H1 (cell line): ENCODE results near the gene IFNGR1. TPM values are rescaled to one million over a fixed set of nuclear protein-coding genes. Genes with fewer than 3 reads are reported as not detected.

ENCODE experiments used
- CTCF ChIA-PET: fragments of 300-600 bp; sonication (Branson Sonifier 250); formaldehyde crosslinking; loops from one replicate; lab custom pipeline; 2021; ENCODE audit not compliant: partially characterized antibody; lab: Charles Lee
- POLR2A ChIA-PET: fragments of 300-600 bp; sonication (Branson Sonifier 250); formaldehyde crosslinking; loops from one replicate; lab custom pipeline; 2021; ENCODE audit warnings: inconsistent platforms; ENCODE audit not compliant: partially characterized antibody; lab: Charles Lee
- DNase-seq, 2 experiments: peaks; one replicate each; pipeline versions ENCODE4 v3.0.0 to v3.0.0-alpha.2; 2010 to 2022; ENCODE audit warnings: low spot score in 2 of 2, low read depth in 1 of 2, mixed read lengths in 1 of 2
- FAIRE-seq: peaks from 2 replicates; lab custom pipeline; 2011; peaks lifted over from hg19 to GRCh38; lab: Jason Lieb, UNC
- H2AFZ ChIP-seq: 2 replicates; pipeline ENCODE4 v1.8.1; 2012; ENCODE audit warnings: low read length, inconsistent platforms
- H2AK5ac ChIP-seq: 2 replicates; pipeline ENCODE4 v1.6.1; 2013; ENCODE audit warnings: low read depth, low read length
- H2BK120ac ChIP-seq: replicated peaks from 2 replicates; pipeline ENCODE3; 2013; ENCODE audit warnings: low read depth, low read length, inconsistent platforms
- H2BK12ac ChIP-seq: 2 replicates; pipeline ENCODE4 v1.6.1; 2013; ENCODE audit warnings: low read depth, low read length
- H2BK15ac ChIP-seq: 2 replicates; pipeline ENCODE4 v1.6.1; 2013; ENCODE audit warnings: low read length
- H2BK20ac ChIP-seq: 2 replicates; pipeline ENCODE4 v1.6.1; 2013; ENCODE audit warnings: low read length
- H2BK5ac ChIP-seq: 2 replicates; pipeline ENCODE4 v1.6.1; 2013; ENCODE audit warnings: low read depth, low read length
- H3K14ac ChIP-seq: 2 replicates; pipeline ENCODE4 v1.6.1; 2013; ENCODE audit warnings: inconsistent platforms; ENCODE audit not compliant: insufficient read length
- H3K18ac ChIP-seq: 2 replicates; pipeline ENCODE4 v1.6.1; 2013; ENCODE audit warnings: low read length; ENCODE audit errors: extremely low read depth
- H3K23ac ChIP-seq: 2 replicates; pipeline ENCODE4 v1.6.1; 2013; ENCODE audit warnings: inconsistent platforms; ENCODE audit not compliant: insufficient read length
- H3K23me2 ChIP-seq: 2 replicates; pipeline ENCODE4 v1.6.1; 2013; ENCODE audit warnings: low read depth, low read length
- H3K27ac ChIP-seq: 2 replicates; pipeline ENCODE4 v1.6.1; 2011; ENCODE audit warnings: low read depth, low read length, inconsistent platforms
- H3K27me3 ChIP-seq, 4 experiments: replicated peaks in 1 of 4; 1 replicate in 1 of 4; 2 replicates in 3 of 4; pipeline versions ENCODE4 v1.6.1 to v1.8.1; 2011 to 2013; ENCODE audit warnings: low read length in 3 of 4, mild to moderate bottlenecking in 3 of 4, inconsistent platforms in 2 of 4, mixed read lengths in 2 of 4, moderate library complexity in 1 of 4; ENCODE audit not compliant: control insufficient read depth in 3 of 4, insufficient read depth in 3 of 4; ENCODE audit errors: extremely low read depth in 1 of 4
- H3K36me3 ChIP-seq, 4 experiments: 2 replicates each; pipeline versions ENCODE4 v1.6.1 to v1.8.1; 2011 to 2013; ENCODE audit warnings: mild to moderate bottlenecking in 4 of 4, low read length in 3 of 4, moderate library complexity in 2 of 4, control low read depth in 1 of 4, inconsistent platforms in 1 of 4; ENCODE audit not compliant: insufficient read depth in 4 of 4, control insufficient read depth in 2 of 4
- H3K4ac ChIP-seq: replicated peaks from 2 replicates; pipeline ENCODE3; 2013; ENCODE audit warnings: low read length, low read depth, mixed read lengths, inconsistent platforms; ENCODE audit not compliant: insufficient read length
- H3K4me1 ChIP-seq, 4 experiments: replicated peaks in 1 of 4; 1 replicate in 1 of 4; 2 replicates in 3 of 4; pipeline versions ENCODE4 v1.6.1 to v1.8.1; 2011 to 2013; ENCODE audit warnings: low read length in 3 of 4, inconsistent platforms in 2 of 4, mixed read lengths in 1 of 4; ENCODE audit not compliant: insufficient read depth in 4 of 4, control insufficient read depth in 3 of 4
- H3K4me2 ChIP-seq, 2 experiments: 2 replicates each; pipeline versions ENCODE4 v1.6.1 to v1.8.1; 2011 to 2013; ENCODE audit warnings: low read depth in 2 of 2, low read length in 2 of 2, control low read depth in 1 of 2, inconsistent platforms in 1 of 2, mild to moderate bottlenecking in 1 of 2; ENCODE audit not compliant: insufficient read depth in 1 of 2
- H3K4me3 ChIP-seq, 4 experiments: fragments of 200-600, 300-600 bp in 1 of 4; sonication (generic), shearing (Covaris generic), sonication (Bioruptor Twin) in 1 of 4; 2 replicates each; pipeline versions ENCODE4 v1.5.1 to v1.8.1; 2011 to 2016; ENCODE audit warnings: low read length in 4 of 4, low read depth in 3 of 4, control low read depth in 2 of 4, inconsistent platforms in 2 of 4, mild to moderate bottlenecking in 2 of 4, mixed read lengths in 1 of 4, moderate library complexity in 1 of 4; ENCODE audit not compliant: insufficient read depth in 2 of 4; ENCODE audit errors: extremely low read depth in 1 of 4
- H3K56ac ChIP-seq: replicated peaks from 2 replicates; pipeline ENCODE3; 2013; ENCODE audit warnings: low read depth, mild to moderate bottlenecking, mixed read lengths, low read length, inconsistent platforms; ENCODE audit not compliant: insufficient read length
- H3K79me1 ChIP-seq: 2 replicates; pipeline ENCODE4 v1.6.1; 2013; ENCODE audit warnings: low read depth, low read length, control low read depth
- H3K79me2 ChIP-seq, 2 experiments: 2 replicates each; pipeline versions ENCODE4 v1.6.1 to v1.8.1; 2012 to 2013; ENCODE audit warnings: low read length in 2 of 2, mild to moderate bottlenecking in 2 of 2, inconsistent platforms in 1 of 2; ENCODE audit not compliant: insufficient read depth in 2 of 2, control insufficient read depth in 1 of 2
- H3K9ac ChIP-seq, 4 experiments: replicated peaks in 1 of 4; 1 replicate in 1 of 4; 2 replicates in 3 of 4; pipeline versions ENCODE4 v1.6.1 to v1.8.1; 2011 to 2013; ENCODE audit warnings: low read depth in 3 of 4, low read length in 3 of 4, control low read depth in 2 of 4, mild to moderate bottlenecking in 2 of 4, moderate library complexity in 2 of 4, inconsistent platforms in 1 of 4; ENCODE audit errors: extremely low read depth in 1 of 4
- H3K9me3 ChIP-seq, 2 experiments: 2 replicates each; pipeline versions ENCODE4 v1.6.1 to v1.8.1; 2012 to 2013; ENCODE audit warnings: mild to moderate bottlenecking in 2 of 2, moderate library complexity in 2 of 2, control low read depth in 1 of 2, inconsistent platforms in 1 of 2, low read depth in 1 of 2, low read length in 1 of 2, mixed read lengths in 1 of 2; ENCODE audit not compliant: insufficient read depth in 2 of 2
- H4K20me1 ChIP-seq, 2 experiments: replicated peaks in 1 of 2; 2 replicates each; pipeline versions ENCODE3 to v1.8.1; 2011 to 2013; ENCODE audit warnings: inconsistent platforms in 2 of 2, low read length in 2 of 2, mild to moderate bottlenecking in 1 of 2; ENCODE audit not compliant: insufficient read depth in 2 of 2, control insufficient read depth in 1 of 2
- H4K5ac ChIP-seq: 2 replicates; pipeline ENCODE4 v1.6.1; 2013; ENCODE audit warnings: low read length, low read depth, mixed read lengths, inconsistent platforms; ENCODE audit not compliant: insufficient read length
- H4K8ac ChIP-seq: 2 replicates; pipeline ENCODE4 v1.8.0; 2013; ENCODE audit warnings: mild to moderate bottlenecking, moderate library complexity, low read length, inconsistent platforms; ENCODE audit not compliant: insufficient read depth; ENCODE audit errors: extremely low read depth
- H4K91ac ChIP-seq: replicated peaks from 2 replicates; pipeline ENCODE3; 2013; ENCODE audit warnings: low read length, mixed read lengths, inconsistent platforms; ENCODE audit not compliant: insufficient read length
- ATF2 ChIP-seq: IDR thresholded peaks from 2 replicates; pipeline ENCODE4 v1.6.1; 2012; ENCODE audit warnings: low read length, inconsistent platforms
- CTCF ChIP-seq, 3 experiments: IDR thresholded peaks; 1 replicate in 2 of 3; 2 replicates in 1 of 3; pipeline versions ENCODE4 v1.5.1 to v1.6.1; 2011; ENCODE audit warnings: low read length in 3 of 3, mild to moderate bottlenecking in 3 of 3, inconsistent platforms in 2 of 3, low read depth in 1 of 3, moderate library complexity in 1 of 3; ENCODE audit not compliant: insufficient read depth in 1 of 3; ENCODE audit errors: control extremely low read depth in 1 of 3
- GTF2F1 ChIP-seq: IDR thresholded peaks from 2 replicates; pipeline ENCODE4 v1.6.1; 2012; ENCODE audit warnings: low read depth, low read length, improper control_type of control experiment, borderline replicate concordance
- WGBS, 2 experiments: shearing (Covaris generic) in 1 of 2; methylation state at CpG; one replicate each; pipeline versions ENCODE4 v1.1.6 to v1.1.7; 2013 to 2015; ENCODE audit warnings: low lambda C conversion rate in 2 of 2, mixed read lengths in 2 of 2, inconsistent platforms in 1 of 2, low coverage in 1 of 2, missing lambda C conversion rate in 1 of 2; ENCODE audit not compliant: insufficient replicate concordance in 2 of 2, insufficient coverage in 1 of 2, insufficient read length in 1 of 2; ENCODE audit errors: extremely low coverage in 1 of 2, missing lambda C conversion rate in 1 of 2; 5-methylcytosine and 5-hydroxymethylcytosine counted together
- polyA plus RNA-seq, 7 experiments: library from polyadenylated mRNA; depleted of rRNA in 3 of 7; stranded (reverse) in 5 of 7; unstranded in 2 of 7; fragments of >200 nt in 5 of 7; fragments of 200-250 nt in 2 of 7; gene quantifications; 1 replicate in 5 of 7; 2 replicates in 1 of 7; 4 replicates in 1 of 7; pipeline versions ENCODE4 v1.2.1 to v1.2.3, GENCODE V29; 2011 to 2013; ENCODE audit warnings: missing spikeins in 2 of 7, mixed read lengths in 2 of 7
- total RNA-seq: library from RNA; stranded (reverse); fragmentation: NEBNext Ultra II Directional; extraction: Animal tissue kit (Norgen Biotek cat#: 25700); gene quantifications from 2 replicates; pipeline ENCODE4 v1.2.1, GENCODE V29; 2021

The IFNGR1 gene
- total and polyA plus RNA-seq, 2 of the 8 experiments (the other 6 are each of a cell fraction or from before 2014, with no cell fraction given): 9.7 to 20.9 TPM

DNA sequence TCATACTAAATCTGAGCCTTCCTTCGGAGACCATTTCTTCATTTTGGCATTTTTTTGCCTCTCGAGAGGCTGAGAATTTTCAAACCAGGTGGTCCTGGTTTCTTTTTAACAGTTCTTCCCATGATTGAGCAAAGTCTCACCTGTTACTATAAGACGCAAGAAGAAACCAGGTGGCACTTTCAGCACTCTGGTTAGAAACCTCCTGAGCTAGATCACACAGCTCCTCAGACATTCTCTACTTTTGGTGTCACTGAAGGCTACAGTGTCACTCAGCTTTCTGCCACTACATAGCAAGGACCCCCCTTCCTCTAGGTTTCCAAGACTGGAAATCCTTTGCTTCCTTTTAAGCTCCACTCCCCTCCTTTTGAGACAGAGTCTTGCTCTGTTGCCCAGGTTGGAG, 7.3 kb downstream of the IFNGR1 start:
- H2BK120ac ChIP-seq: no peak overlapping the region
- peaks cover 0 to 2% (median 0%) of the 10 kb centered on the region in 4 experiments; a peak in 1 of 7 replicates for H3K4me1 ChIP-seq
- H2BK5ac ChIP-seq: no peak overlapping the region
- peaks cover 4% of the 10 kb centered on the region for H3K79me1 ChIP-seq
- no peak overlapping the region for H3K27ac ChIP-seq
- POLR2A ChIA-PET: no interaction called here
- no peaks in the 10 kb centered on the region for H3K27me3 ChIP-seq
- H3K9me3 ChIP-seq: peaks cover 14 to 19% of the 10 kb centered on the region in 2 experiments; a peak in 3 of 4 replicates
- no peak overlapping the region for H3K23ac ChIP-seq
- no peak overlapping the region for H3K4me2 ChIP-seq
- H4K5ac ChIP-seq: no peak overlapping the region
- H3K9ac ChIP-seq: no peak overlapping the region
- peaks cover 3 to 84% of the 10 kb centered on the region in 2 experiments; a peak in 3 of 4 replicates for H3K79me2 ChIP-seq
- DNase-seq (no peak), FAIRE-seq (no peak)
- H2AK5ac ChIP-seq: no peak overlapping the region
- H3K36me3 ChIP-seq: peaks cover 0 to 27% (median 6%) of the 10 kb centered on the region in 4 experiments; a peak in 4 of 8 replicates
- no peaks in the 10 kb centered on the region for H3K23me2 ChIP-seq
- 98% methylated on average over 3 of the region's 3 CpGs; no CpG with 5 or more reads in 1 of the 2 experiments for WGBS, 2 experiments
- no peak overlapping the region for H2AFZ ChIP-seq
- no peak overlapping the region for H2BK20ac ChIP-seq
- H2BK15ac ChIP-seq: no peak overlapping the region
- peaks cover 0 to 3% of the 10 kb centered on the region in 2 experiments for H4K20me1 ChIP-seq
- H3K18ac ChIP-seq: no peak overlapping the region
- CTCF ChIA-PET: no interaction called here
- H4K8ac ChIP-seq: no peak overlapping the region
- no peak overlapping the region for H3K4me3 ChIP-seq
- no peak overlapping the region for H3K4ac ChIP-seq
- H3K56ac ChIP-seq: no peak overlapping the region
- no peak overlapping the region for H3K14ac ChIP-seq
- no peak overlapping the region for H2BK12ac ChIP-seq
- no peak overlapping the region for H4K91ac ChIP-seq
- TF ChIP-seq CTCF (IDR thresholded peaks at IDR 0.05; ENCODE audit: control extremely low read depth in 1 of 3, insufficient read depth in 1 of 3, low read depth in 1 of 3, low read length in 3 of 3): no peak
- no peak for TF ChIP-seq ATF2
- no peak for TF ChIP-seq GTF2F1
